GM18508 (cell line): Measurements from ENCODE around the gene LTBR.
"Not testable (repeated sequence)": the region's sequence is repeated elsewhere in the genome, so short reads cannot be mapped to it uniquely, and the experiment has no call there.

ENCODE experiments used
- ATAC-seq: cut with Tn5 transposase; IDR thresholded peaks from one replicate; pipeline ENCODE4 v1.9.1; 2021; ENCODE audit warnings: moderate number of reproducible peaks; ENCODE audit not compliant: insufficient read depth, unreplicated experiment

LTBR gene

DNA sequence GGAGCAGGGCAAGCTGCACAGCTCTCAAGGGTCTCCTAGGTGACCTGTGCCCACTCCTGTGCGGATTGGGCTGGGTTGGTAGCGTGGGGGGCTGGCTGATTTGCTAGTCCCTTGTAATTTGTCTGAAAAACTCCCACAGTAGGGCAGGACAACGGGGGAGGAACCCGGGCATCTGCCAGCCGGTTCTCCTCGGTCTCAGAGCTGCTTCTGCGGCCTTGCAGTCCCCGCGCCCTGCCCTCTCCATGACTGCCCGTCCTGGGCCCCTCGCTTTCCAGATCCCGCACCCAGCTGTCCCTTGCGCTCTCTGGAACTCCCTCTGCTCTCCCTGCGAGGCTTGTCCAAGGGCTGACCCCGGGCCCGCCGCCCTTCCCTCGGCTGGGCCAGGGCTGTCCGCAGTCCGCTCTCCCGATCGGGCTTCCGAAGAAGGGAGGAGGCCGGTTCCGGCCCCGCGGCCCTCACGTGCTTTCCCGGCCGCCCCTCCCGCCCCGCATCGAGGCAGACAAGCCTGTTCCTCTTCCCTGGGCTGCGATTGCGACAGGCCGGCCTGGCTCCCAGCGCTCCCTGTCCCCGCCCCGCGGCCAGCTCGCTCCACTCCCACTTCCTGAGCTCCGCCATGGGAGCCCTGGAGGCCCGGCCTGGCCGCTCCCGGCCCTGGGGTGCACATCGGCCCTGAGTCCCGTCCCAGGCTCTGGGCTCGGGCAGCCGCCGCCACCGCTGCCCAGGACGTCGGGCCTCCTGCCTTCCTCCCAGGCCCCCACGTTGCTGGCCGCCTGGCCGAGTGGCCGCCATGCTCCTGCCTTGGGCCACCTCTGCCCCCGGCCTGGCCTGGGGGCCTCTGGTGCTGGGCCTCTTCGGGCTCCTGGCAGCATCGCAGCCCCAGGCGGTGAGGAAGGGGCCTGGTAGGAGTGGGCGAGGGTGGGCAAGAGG, at the start of gene LTBR:
Gene LTBR (plus strand): TSS at position 591 of the 927 bp plus-strand sequence. CDS start 197 bp downstream, at position 788.
- ATAC-seq = no peak

DNA sequence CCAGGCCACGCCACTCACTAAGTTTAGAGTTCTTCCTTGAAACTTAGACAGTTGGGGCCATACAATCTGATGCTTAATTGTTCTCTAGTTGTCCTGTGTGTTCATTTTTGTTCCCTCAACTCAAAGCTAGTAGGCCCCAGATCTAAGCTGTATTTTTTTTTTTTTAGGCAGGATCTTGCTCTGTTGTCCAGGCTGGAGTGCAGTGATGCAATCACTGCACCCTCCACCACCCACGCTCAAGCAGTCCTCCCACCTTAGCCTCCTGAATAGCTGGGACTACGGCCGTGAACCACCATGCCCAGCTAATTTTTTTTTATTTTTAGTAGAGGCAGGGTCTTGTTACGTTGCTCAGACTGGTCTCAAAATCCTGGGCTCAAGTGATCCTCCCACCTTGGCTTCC, 49.6 kb upstream of the LTBR start:
- ATAC-seq = no peak

DNA sequence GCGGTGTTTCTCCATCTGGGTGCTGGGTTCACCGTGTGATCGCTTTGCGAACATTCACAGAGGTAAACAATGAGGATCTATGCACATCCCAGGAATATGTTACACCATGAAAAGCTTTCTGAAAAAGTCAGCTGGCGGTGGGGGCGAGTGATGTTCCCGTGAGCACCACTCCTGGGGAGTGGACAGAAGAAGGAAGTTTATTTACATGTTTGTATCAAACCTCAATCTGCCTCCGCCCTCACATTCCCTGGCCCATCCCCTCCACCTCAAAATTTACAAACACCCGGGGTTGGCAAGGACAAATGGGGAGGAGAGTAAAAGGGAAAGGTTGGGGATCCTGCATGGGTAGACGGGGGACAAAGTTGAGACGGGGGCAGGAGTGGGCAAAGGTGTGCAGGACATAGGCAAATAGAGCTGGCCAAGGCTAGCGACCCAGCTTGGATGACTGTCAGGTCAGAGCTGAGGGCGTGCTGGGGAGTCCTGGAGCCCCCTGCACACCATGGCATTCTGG, 49.0 kb upstream of the LTBR start:
- no peak for ATAC-seq

DNA sequence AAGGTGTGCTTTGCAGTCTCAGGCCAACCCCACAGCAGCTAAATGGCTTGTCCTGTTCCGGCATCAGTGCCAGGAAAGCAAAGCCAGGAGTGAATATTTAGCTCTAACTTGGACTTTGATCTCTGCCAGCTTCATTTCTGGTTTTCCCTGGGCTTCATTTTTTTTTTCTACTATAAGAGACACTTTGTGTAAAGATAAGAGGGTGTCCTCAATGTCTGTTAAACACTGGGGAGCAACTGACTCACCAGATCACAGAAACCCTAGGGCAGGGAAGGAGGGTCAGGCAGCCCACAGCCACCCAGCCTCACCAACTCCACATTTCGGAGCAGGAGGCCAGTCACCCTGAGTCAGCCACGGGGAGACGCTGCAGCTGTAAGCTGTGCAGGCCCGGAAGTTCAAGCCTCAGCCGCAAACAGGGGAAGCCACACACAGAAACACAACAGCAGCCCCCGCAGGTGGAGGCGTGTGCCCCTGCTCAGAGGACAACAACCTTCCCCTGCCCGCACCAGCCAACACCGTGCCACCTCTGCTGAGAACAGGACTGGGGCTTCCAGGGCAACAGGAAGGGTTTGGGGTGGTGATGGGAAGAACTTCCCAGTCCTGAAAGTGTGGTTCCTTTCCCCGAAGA, 48.4 kb upstream of the LTBR start:
- ATAC-seq = no peak

DNA sequence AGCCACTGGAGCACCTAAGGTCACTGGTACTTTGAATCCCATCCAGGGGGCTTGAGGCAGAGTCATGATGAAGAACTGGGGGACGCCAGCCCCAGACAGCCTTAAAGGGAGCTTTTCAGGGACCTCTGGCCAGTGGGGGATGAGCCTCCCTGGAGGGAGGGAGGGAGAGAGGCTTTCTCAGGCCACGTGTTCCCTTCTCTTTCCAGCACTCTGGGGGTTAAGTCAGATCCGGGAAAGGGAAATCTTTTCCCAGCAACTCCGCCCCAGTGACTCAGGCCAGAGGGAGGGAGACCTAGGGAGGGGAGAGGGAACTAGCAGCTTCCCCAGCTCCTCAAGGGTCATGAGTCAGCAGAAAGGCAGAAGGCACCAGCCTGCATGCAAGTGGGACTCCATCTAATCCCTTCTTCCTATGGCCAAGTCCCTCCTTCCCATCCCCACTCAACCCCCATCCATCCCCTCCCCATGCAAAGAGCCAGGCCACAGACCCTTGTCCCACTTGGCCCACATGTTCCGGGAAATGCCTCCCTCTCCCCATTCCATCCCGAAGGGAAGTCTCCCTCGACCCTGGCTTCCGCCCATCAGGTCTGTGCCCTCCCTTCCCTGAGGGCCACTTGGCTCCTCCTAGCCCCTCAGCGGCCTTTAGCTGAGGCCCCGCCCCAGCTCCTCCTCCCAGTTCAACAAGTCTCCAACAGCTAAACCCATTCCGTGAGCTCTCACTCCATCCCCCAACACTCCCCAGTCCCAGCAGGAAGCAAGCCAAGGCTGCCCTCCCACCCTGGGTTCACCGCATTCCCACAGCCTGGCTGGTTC, 47.7 kb upstream of the LTBR start:
- no peak for ATAC-seq

DNA sequence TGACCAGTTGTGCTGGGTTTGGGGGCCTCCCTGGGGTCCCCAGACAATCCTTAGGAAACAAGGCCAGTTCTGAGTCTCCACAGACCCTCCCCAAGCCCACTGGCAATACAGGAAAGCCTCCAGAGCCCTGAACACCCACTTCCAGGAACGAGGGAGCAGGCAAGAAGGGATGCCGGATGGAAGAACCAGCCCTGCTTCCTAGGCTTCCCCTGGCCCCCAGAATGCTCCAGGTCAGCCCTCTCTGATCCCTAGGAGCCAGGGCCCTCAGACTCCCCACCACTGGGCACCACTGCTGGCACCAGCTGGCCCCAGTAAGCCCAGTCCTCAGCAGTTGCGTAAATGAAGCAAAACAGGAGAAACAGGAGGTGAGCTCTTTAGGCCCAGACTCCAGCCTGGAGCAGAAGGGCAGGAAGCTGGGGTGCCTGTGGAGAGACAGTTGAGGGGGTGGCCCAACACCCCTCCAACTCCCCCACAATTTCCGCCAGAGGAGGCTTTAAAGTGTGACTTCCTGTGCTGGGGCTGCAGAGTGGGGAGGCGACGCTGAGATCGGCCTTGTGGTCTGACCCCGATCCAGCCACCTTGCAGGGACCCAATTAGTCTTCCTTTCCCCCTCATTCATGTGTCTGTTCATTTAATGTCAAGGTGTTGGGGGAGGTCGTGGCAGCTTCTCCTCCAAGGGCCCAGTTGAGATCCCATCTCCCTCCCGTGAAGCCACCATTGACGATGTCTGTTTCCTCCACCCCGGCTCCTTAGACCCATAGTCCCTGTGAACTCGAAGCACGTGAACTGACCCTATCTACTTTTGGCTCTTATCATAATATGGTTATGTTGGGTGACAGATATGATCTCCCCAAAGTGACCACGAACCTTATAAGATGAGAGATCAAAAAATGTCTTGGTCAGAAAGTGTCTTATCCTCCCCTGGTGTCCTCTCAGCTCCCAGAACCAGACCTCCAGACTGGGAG, 46.8 kb upstream of the LTBR start:
- ATAC-seq = no peak

DNA sequence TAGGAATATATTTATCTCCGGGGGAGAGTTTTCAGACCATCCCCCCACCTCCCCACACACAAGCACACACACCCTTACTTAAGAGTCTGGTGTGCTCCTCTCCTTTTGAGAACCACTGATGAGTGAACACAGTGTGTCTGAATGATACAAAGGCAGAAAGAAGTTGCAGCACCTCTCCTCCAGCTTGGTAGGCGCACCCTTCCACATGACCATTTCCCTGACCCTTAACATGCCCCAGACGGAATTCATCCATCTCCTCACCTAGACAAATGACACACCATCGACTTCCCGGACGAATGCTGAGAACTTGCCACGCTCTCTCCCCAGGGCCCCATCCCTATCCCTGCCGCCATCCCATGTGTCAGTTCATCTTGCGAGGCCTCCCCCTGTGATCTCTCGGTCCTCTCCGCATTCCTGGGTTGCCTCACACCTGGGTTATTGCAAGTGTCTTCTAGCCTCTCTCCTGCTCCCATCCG, 46.0 kb upstream of the LTBR start:
- no peak for ATAC-seq

DNA sequence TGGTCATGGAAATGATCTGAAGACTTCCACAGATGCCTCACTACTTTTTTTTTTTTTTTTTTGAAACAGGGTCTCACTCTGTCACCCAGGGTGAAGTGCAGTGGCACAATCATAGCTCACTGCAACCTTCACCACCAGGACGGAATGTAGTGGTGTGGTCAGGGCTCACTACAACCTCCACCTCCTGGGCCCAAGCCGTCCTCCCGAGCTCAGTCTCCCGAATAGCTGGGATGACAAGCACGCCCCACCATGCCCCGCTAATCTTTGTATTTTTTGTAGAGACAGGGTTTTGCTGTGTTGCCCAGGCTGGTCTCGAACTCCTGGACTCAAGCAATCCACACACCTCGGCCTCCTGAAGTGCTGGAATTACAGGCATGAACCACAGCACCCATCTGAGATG, 45.4 kb upstream of the LTBR start:
- ATAC-seq = not testable (repeated sequence)

DNA sequence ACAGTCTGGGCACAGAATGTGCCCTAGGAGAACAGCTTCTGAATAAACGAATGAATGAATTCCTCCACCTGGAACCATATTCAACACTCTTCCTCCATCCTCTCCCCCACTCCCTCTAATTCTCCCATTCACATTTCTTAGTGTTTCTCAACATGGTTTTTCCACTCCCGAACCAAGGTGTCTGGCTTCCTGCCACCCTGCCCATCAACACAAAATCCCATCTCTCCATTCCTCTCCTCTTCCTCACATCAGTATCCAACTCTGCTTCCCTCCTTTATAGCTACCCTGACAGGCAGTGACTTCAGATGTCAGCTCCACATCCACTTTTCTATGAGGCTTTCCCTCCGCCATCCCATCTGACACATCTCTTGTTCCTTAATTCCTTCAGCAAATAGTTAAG, 45.0 kb upstream of the LTBR start:
- ATAC-seq = no peak

DNA sequence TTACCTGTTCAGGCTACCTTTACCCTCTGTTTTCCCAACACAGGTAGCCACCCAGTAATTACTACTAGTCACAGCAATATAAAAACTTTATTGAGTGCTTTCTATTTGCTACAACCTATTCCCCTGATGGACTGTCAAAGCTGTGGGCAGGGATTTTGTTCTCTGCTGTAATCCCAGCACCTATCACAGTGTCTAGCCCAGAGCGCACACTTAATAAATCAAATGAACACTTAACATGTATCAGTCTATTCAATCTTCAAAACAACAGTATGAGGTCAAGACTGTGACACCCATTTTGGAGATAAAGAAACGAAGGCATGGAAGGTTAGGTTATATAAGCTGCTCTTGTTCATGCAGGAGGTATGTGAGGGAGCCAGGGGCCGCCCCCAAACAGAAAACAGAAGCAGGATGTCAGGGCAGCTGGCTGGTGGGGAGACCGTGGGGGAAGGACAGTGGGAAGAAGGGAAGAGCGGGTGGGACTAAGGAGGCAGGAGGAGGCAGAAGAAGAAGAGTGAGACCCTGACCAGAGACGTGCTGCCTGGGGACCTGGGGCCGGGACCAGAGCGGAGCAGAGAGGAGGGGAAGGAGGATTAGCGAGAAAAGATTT, 43.8 kb upstream of the LTBR start:
- no peak for ATAC-seq

DNA sequence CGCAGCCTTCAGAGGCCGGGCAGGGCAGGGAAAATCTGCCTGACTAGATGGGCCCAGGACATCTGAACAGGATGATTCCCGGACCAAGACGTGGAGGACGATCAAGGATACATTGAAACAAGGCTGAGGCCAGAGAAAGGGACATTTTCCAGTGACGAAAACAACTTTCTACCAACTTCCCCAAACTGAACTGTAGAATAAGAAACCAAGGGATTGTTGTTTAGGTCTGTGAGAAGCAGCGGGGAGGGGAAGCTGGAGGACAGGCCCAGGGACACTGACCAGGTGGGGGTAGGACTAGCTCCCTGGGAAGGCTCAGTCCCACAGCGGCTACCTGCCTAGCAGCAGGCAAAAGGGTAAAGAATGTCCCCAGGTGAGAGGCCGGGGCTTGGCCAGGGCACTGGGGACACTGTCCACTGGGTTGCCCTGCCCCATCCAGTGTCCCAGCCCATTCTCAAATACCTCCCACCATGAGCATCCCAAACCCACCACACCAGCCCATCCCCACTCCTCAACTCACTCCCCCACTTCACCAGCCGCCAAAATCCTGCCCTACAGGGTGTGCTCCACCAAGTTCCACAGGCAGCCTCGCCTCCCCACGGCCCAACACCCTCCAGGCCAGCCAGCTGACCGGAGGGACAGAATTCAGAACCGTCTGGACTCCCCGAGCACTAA, 43.1 kb upstream of the LTBR start:
- no peak for ATAC-seq

DNA sequence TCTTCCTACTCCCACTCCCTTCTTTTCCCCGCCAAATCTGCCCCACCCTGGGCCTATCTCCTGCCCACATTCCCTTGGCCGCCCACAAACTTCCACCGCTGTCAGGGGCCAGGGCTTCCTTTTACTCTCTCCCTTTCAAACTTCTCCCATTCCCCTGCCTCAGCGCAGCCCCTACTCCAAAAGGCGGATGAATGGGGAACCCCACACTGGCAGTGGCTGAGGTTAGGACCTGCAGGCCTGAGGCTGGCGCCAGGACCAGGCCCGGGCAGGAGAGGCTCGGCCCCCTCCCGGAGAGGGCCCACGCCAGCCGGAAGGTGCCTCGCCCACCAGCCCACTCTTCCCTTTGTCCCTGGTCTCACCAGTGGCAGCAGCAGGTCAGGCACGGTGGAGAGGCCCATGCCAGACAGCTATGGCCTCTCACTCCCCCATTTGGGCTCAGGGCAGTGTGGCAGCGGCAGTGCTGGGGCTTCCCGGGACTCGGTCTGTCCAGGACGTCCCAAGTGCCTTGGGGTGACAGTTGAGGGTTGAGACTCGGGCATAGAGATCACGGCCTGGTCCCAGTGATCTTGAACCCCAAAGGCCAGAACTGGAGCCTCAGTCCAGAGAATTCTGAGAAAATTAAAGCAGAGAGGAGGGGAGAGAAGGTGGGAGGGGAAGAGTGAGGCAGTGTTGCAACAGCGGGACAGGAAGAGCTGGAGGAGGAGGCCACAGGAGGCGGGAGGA, 42.4 kb upstream of the LTBR start, which contains the start of gene TNFRSF1A:
Gene TNFRSF1A (minus strand): TSS at position 660 of the 723 bp plus-strand sequence. CDS start 262 bp downstream, at position 398.
- ATAC-seq = no peak

DNA sequence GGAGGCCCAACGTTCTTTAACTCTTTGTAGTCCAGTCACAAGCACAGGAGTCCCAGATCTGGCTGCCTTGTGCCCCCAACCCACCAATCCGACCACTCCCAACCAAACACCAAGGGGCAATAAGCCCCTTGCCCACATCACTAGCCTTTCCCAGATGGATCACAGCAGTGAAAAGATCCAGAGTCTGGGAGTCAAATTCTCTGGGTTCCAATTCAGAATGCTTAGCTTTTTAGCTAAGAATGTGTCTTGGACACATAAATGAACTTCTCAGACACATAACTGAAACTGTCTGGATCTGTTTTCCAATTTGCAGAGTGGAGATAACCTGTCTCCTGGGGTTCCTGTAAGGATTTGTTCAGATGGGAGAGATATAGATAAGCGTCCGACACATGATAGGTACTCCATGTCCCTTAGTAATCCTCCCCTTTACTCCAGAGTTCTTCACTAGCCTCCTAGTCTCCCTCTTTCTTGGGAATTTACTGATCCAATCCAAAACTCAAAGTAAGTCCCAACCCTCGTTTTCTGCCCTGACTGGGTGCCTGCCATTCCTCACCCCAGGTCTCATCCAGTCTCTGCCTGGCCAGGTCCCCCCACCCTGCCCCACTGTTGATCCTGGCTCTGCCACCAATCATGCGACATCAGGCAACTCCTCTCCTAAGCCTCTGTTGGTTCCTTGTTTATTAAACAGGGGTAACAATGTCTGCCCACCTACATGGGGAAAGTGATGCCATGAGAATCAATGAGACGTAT, 41.6 kb upstream of the LTBR start:
- no peak for ATAC-seq

DNA sequence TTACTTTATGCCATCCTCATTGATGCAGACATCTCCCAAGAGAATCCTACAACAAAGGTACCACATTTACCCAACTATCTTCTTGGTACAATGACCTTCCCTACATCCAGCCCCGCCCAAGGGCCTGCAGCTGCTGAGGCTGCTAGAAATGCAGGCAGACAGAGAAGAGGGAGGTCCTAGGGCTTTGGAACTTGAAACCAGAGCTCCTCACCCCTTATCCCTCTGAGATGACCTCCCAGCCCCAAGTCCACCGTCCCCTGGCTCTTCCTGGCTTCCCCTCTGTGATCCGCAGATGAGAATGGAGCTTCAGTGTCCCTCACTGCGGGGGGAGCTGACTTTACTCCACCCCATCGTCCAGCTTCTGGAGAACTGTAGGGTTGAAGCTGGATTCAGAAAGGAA, 40.4 kb upstream of the LTBR start:
- ATAC-seq = no peak

DNA sequence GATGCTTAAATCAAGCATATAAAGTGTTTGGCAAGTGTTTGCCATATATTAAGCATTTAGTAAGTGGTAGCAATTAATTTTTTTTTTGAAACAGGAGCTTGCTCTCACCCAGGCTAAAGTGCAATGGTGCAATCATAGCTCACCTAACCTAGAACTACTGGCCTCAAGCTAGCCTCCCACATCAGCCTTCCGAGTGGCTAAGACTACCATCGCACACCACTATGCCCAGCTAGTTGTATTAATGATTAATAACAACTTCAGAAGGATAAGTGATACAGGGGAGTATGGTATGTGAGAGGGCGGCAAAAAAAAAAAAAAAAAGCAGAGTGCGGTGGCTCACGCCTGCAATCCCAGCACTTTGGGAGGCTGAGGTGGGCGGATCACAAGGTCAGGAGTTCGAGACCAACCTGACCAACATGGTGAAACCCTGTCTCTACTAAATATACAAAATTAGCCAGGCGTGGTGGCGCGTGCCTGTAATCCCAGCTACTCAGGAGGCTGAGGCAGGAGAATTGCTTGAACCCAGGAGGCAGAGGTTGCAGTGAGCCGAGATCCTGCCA, 39.8 kb upstream of the LTBR start:
- ATAC-seq = not testable (repeated sequence)

DNA sequence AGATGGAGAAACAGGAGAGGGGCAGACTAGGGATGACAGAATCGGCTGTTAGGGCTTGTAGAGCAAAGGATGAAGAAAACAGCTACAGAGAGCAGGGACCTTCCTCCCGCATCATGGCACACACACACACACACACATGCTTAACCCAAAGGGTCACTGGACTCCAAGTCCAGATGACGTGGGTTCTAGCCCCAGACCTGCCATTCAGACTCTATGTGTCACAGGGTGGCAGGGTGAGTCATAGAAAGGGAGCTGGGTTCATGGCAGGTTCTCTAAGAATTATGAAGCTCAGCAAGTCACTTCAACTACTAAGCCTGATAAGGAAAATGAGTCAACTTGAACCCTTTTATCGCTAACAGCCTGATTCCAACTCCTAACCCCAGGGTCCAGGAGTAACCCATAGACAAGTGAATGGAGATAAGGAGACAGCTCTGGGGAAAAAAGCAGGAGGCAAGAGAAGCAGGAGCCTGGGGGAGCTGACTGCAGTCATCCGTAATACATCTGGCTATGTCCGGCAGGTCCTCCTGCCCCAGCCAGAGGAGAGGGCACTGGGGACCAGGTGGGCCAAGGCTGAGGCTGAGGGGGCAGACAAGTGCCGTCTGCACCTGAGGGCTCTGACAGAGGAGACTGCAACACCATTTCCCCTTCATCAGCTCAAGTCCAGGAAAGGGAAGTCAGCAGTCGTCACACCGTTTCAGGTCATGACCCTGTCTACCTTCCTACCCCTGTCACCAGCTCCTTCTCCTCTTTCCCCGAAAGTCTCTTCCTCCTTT, 38.5 kb upstream of the LTBR start:
- no peak for ATAC-seq
